ENCODE measurements around the gene BTBD9. TPM values are rescaled to one million over a fixed set of nuclear protein-coding genes. Genes with fewer than 3 reads are reported as not detected.

Gene BTBD9
- total and polyA plus RNA-seq, 2 of the 13 experiments (the other 11 are each of a cell fraction or from before 2014, with no cell fraction given), result 1.2 to 3.0 TPM

GRCh38 chr6:38281126-38281525 lies 358.6 kb downstream of the BTBD9 start:
- intact Hi-C loops (cut with micrococcal nuclease; ENCODE audit: unreplicated experiment), result no loop called here
- no TSS peak for BruUV-seq (replicated peaks)
- POLR2A ChIA-PET, result no interaction called here

More at GRCh38 chr6:38281126-38281525, 358.6 kb downstream of the BTBD9 start:
- Histone ChIP-seq H3K9me3 (ENCODE audit: low read length) (no peaks in the 10 kb centered on the region), H3K4me3 (replicated peaks in 1 of 3; ENCODE audit: insufficient read depth in 1 of 3, low read depth in 2 of 3, low read length in 3 of 3) (no peak overlapping the region), H2AFZ (ENCODE audit: low read length) (no peak overlapping the region), H3K4me2 (ENCODE audit: low read depth, low read length) (no peak overlapping the region), H3K36me3 (replicated peaks in 1 of 2; ENCODE audit: control insufficient read depth in 1 of 2, insufficient read depth in 2 of 2, low read length in 2 of 2) (no peaks in the 10 kb centered on the region), H3K27ac (ENCODE audit: extremely low read length, insufficient read depth, low read length) (no peak overlapping the region), H3K4me1 (ENCODE audit: insufficient read depth, low read length) (no peaks in the 10 kb centered on the region), H4K20me1 (ENCODE audit: insufficient read depth, low read length) (no peaks in the 10 kb centered on the region), H3K9ac (ENCODE audit: insufficient read depth, low read depth, low read length) (no peak overlapping the region), H3K79me2 (ENCODE audit: insufficient read depth, low read length) (no peaks in the 10 kb centered on the region), H3K27me3 (ENCODE audit: control insufficient read depth in 1 of 2, insufficient read depth in 2 of 2, low read length in 2 of 2) (no peaks in the 10 kb centered on the region)
- no peak for DNase-seq (ENCODE audit: low spot score)
- no peak for FAIRE-seq
- ATAC-seq, result no peak
- WGBS (ENCODE audit: low lambda C conversion rate), result 44% methylated on average over 2 of the region's 2 CpGs
- in situ Hi-C loops (cut with HindIII; ENCODE audit: extremely low pct_ligation_motif_present, low pct_unique_long_range_greater_than_20kb), result no loop called here
- TF ChIP-seq SETDB1 (CRISPR knock-in tag; IDR thresholded peaks at IDR 0.05; ENCODE audit: borderline replicate concordance), result no peak
- TF ChIP-seq KDM2A (CRISPR knock-in tag; IDR thresholded peaks at IDR 0.05; ENCODE audit: borderline replicate concordance, low read depth), result no peak
- TF ChIP-seq PATZ1 (CRISPR knock-in tag; IDR thresholded peaks at IDR 0.05), result no peak
- TF ChIP-seq SNAPC5 (CRISPR knock-in tag; IDR thresholded peaks at IDR 0.05; ENCODE audit: borderline replicate concordance), result no peak
- TF ChIP-seq PHF5A (CRISPR knock-in tag; IDR thresholded peaks at IDR 0.05; ENCODE audit: low read depth, unreplicated experiment), result no peak
- TF ChIP-seq ZNF354B (CRISPR knock-in tag; IDR thresholded peaks at IDR 0.05), result no peak
- no peak for TF ChIP-seq ZNF747 (CRISPR knock-in tag; IDR thresholded peaks at IDR 0.05; ENCODE audit: borderline replicate concordance)
- no peak for TF ChIP-seq ZNF598 (CRISPR knock-in tag; IDR thresholded peaks at IDR 0.05; ENCODE audit: borderline replicate concordance)
- no peak for TF ChIP-seq CBX5 (CRISPR knock-in tag; IDR thresholded peaks at IDR 0.05; ENCODE audit: borderline replicate concordance)
- no peak for TF ChIP-seq E2F2 (CRISPR knock-in tag; IDR thresholded peaks at IDR 0.05; ENCODE audit: borderline replicate concordance)
- no peak for TF ChIP-seq SIX1 (CRISPR knock-in tag; IDR thresholded peaks at IDR 0.05; ENCODE audit: borderline replicate concordance)
- TF ChIP-seq ZFY (CRISPR knock-in tag; IDR thresholded peaks at IDR 0.05), result no peak
- no peak for TF ChIP-seq HCFC1 (IDR thresholded peaks at IDR 0.05; ENCODE audit: low read depth, low read length)
- no peak for TF ChIP-seq SAP130 (CRISPR knock-in tag; IDR thresholded peaks at IDR 0.05; ENCODE audit: low read depth)
- TF ChIP-seq HDAC6 (IDR thresholded peaks at IDR 0.05; ENCODE audit: low read depth, low read length), result no peak
- TF ChIP-seq CHCHD3 (CRISPR knock-in tag; IDR thresholded peaks at IDR 0.05), result no peak
- TF ChIP-seq GLI4 (CRISPR knock-in tag; IDR thresholded peaks at IDR 0.05; ENCODE audit: borderline replicate concordance), result no peak
- no peak for TF ChIP-seq ZNF543 (CRISPR knock-in tag; IDR thresholded peaks at IDR 0.05)
- no peak for TF ChIP-seq ZNF34 (CRISPR knock-in tag; IDR thresholded peaks at IDR 0.05; ENCODE audit: borderline replicate concordance)
- CTCF ChIA-PET (ENCODE audit: low intra/inter-chr PET ratio, low total read pairs), result no interaction called here
